Liver (tissue), 9 donors: ENCODE data around the gene PRDM2. TPM values are rescaled to one million over a fixed set of nuclear protein-coding genes. Genes with fewer than 3 reads are reported as not detected.

Experiments used
- DNase-seq: peaks from one replicate; pipeline ENCODE4 v3.0.0-alpha.2; 2017; ENCODE audit warnings: low spot score
- H3K27ac ChIP-seq, 2 donors: one replicate each; pipeline ENCODE4 v1.7.0; 2013; ENCODE audit warnings: inconsistent platforms in 2 of 2, low read length in 2 of 2, control low read depth in 1 of 2, low read depth in 1 of 2, mild to moderate bottlenecking in 1 of 2
- H3K27me3 ChIP-seq, 4 donors: one replicate each; pipeline versions ENCODE4 v1.6.1 to v1.7.0; 2013; ENCODE audit warnings: low read length in 3 of 4, inconsistent platforms in 1 of 4, mild to moderate bottlenecking in 1 of 4, moderate library complexity in 1 of 4; ENCODE audit not compliant: control insufficient read depth in 4 of 4, insufficient read depth in 4 of 4
- H3K36me3 ChIP-seq, 4 donors: one replicate each; pipeline versions ENCODE4 v1.6.1 to v1.7.0; 2013; ENCODE audit warnings: low read length in 3 of 4, mild to moderate bottlenecking in 3 of 4, low read depth in 1 of 4, moderate library complexity in 1 of 4; ENCODE audit not compliant: control insufficient read depth in 4 of 4, insufficient read depth in 3 of 4
- H3K4me1 ChIP-seq, 4 donors: one replicate each; pipeline versions ENCODE4 v1.6.1 to v1.7.0; 2013; ENCODE audit warnings: low read length in 3 of 4, mild to moderate bottlenecking in 3 of 4, moderate library complexity in 1 of 4; ENCODE audit not compliant: control insufficient read depth in 4 of 4, insufficient read depth in 4 of 4
- H3K4me3 ChIP-seq, 3 donors: one replicate each; pipeline versions ENCODE4 v1.6.1 to v1.7.0; 2013; ENCODE audit warnings: low read length in 3 of 3, control low read depth in 1 of 3, low read depth in 1 of 3, mild to moderate bottlenecking in 1 of 3
- H3K9ac ChIP-seq, 2 donors: one replicate each; pipeline ENCODE4 v1.7.0; 2013; ENCODE audit warnings: low read length in 2 of 2, mild to moderate bottlenecking in 2 of 2, moderate library complexity in 2 of 2, control low read depth in 1 of 2, low read depth in 1 of 2
- H3K9me3 ChIP-seq, 4 donors: one replicate each; pipeline versions ENCODE4 v1.6.1 to v1.7.0; 2013; ENCODE audit warnings: low read length in 3 of 4; ENCODE audit not compliant: control insufficient read depth in 4 of 4
- FOXA2 ChIP-seq: IDR thresholded peaks from 2 replicates; pipeline ENCODE4 v1.6.1; 2016; ENCODE audit warnings: antibody characterized with exemption
- HNF4A ChIP-seq, 2 donors: conservative IDR thresholded peaks; 2 replicates each; pipeline ENCODE4 v1.6.1; 2016; ENCODE audit warnings: antibody characterized with exemption in 2 of 2, mild to moderate bottlenecking in 2 of 2
- JUND ChIP-seq, 2 donors: IDR thresholded peaks; 2 replicates each; pipeline ENCODE4 v1.6.1; 2016; ENCODE audit warnings: antibody characterized with exemption in 2 of 2
- MAX ChIP-seq: IDR thresholded peaks from 2 replicates; pipeline ENCODE4 v1.6.1; 2016; ENCODE audit warnings: antibody characterized with exemption
- RAD21 ChIP-seq, 2 donors: IDR thresholded peaks; 2 replicates each; pipeline ENCODE4 v1.6.1; 2016; ENCODE audit warnings: antibody characterized with exemption in 2 of 2, mild to moderate bottlenecking in 2 of 2
- REST ChIP-seq: IDR thresholded peaks from 2 replicates; pipeline ENCODE4 v1.6.1; 2016; ENCODE audit warnings: antibody characterized with exemption, mild to moderate bottlenecking
- RXRA ChIP-seq, 2 donors: IDR thresholded peaks; 2 replicates each; pipeline ENCODE4 v1.6.1; 2017 to 2018; ENCODE audit warnings: antibody characterized with exemption in 2 of 2, mild to moderate bottlenecking in 1 of 2
- SP1 ChIP-seq: IDR thresholded peaks from 2 replicates; pipeline ENCODE4 v1.6.1; 2018; ENCODE audit warnings: antibody characterized with exemption, mild to moderate bottlenecking
- TAF1 ChIP-seq: conservative IDR thresholded peaks from 2 replicates; pipeline ENCODE4 v1.6.1; 2016; ENCODE audit warnings: antibody characterized with exemption, mild to moderate bottlenecking
- YY1 ChIP-seq: IDR thresholded peaks from 2 replicates; pipeline ENCODE4 v1.6.1; 2016; ENCODE audit warnings: antibody characterized with exemption, mild to moderate bottlenecking
- WGBS: extraction: QIAGEN DNeasy Blood & Tissue Kit; methylation state at CpG from one replicate; pipeline ENCODE4 v1.1.7; 2013; 5-methylcytosine and 5-hydroxymethylcytosine counted together
- polyA plus RNA-seq, 2 donors: library from polyadenylated mRNA; stranded (reverse) in 1 of 2; unstranded in 1 of 2; fragments of 200-250 nt in 1 of 2; fragments of >200 nt in 1 of 2; fragmentation: Nextera tagmentation in 1 of 2; extraction: Ambion mirVana in 1 of 2; gene quantifications; one replicate each; pipeline versions ENCODE4 v1.2.1 to v1.2.3, GENCODE V29; 2013 to 2015
- total RNA-seq, 2 donors: library from RNA; depleted of rRNA; stranded (reverse); fragments of >200 nt; gene quantifications; one replicate each; pipeline ENCODE4 v1.2.3, GENCODE V29; 2014
- TF ChIP-seq, protein P1 (sequence below): fragments of 150-350 bp; IDR thresholded peaks from 2 replicates; pipeline ENCODE4 v1.5.1; 2017; ENCODE audit warnings: improper control_type of control experiment, low read depth, low read length; ENCODE audit not compliant: missing input control
- TF ChIP-seq, protein P2 (sequence below): IDR thresholded peaks from 2 replicates; pipeline ENCODE4 v1.6.1; 2016; ENCODE audit warnings: antibody characterized with exemption
- donor health status: healthy.
- donor health status: healthy.
- donor health status: healthy.
- donor health status: healthy.
- donor health status: healthy.

PRDM2 gene
- total and polyA plus RNA-seq, 4 donors, result 4.5 to 13.9 (median 7.9) TPM

DNA sequence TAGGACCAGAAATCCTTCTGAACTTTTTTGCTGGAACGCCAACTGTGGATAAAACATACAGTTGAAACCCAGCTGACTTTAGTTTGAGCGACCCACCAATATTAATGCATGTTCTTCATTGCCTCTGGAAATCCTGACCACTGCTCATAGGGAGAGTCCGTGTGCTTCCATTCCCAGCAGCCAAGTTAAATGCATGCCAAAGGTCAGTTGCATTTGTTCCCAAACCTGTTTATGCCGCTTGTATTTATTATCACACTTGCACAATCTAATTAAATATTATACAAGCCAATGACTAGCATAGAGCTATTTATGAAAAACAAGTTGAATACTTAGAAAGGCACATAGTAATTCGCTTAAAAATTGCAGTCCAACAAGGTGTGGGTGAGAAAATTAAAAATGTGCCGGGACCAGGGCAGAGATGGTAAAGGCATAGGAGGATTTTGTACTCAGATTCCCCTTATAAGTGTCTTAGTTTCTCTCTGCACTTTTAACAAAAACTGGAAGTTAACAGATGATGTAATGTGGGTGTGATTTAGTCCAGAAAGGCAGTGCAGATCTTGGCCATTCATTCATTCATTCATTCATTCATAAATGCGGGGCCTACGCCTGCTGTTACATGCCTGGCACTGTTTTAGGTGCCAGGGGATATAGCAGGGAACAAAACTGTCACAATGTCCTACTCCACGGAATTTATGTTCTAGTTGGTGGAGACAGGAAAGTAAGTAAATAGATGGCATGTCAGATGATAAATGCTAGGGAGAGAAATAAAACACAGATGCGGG is 99.7 kb downstream of the PRDM2 start:
- Histone ChIP-seq H3K9ac (no peak overlapping the region), H3K27ac (peak overlapping the region; percentile 64 to 77), H3K4me1 (peaks cover 3 to 26% (median 8%) of the 10 kb centered on the region in 4 donors), H3K4me3 (no peak overlapping the region), H3K27me3 (no peaks in the 10 kb centered on the region), H3K9me3 (no peaks in the 10 kb centered on the region), H3K36me3 (peaks cover 0 to 2% (median 0%) of the 10 kb centered on the region in 4 donors)
- no peak for DNase-seq
- TF ChIP-seq SP1 (peak; percentile 89), FOXA2 (peak; percentile 37), TAF1 (no peak), HNF4A (conservative IDR thresholded peaks at IDR 0.05) (peak; percentile 51 to 72), MAX (no peak), REST (peak; percentile 71), RAD21 (IDR thresholded peaks at IDR 0.05) (peak; percentile 17 to 34), YY1 (peak; percentile 81), JUND (IDR thresholded peaks at IDR 0.05) (peak in 1 of 2 donors; percentile 76), RXRA (IDR thresholded peaks at IDR 0.05) (peak; percentile 76 to 92)
- WGBS, result 61% methylated on average over 10 of the region's 10 CpGs

DNA sequence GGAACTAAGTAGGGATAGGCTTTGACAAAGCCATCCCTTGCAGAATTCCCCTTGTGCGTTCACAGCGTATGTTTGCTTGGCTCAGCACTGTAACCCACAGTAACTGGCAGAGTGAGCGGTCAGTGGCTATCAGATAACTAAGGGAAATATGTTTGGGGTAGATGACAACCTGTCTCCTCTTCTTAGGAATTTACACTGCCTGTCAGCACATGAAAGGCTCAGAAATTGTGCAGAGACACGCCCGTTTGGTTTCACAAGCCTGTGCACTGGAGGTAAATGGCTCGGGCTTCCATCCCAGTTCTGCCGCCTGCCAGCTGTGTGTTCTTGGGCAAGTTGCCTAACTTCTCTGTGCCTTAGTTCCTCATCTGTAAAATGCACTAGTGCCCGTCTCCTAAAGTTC is 101.2 kb downstream of the PRDM2 start:
- Histone ChIP-seq H3K9ac (no peak overlapping the region), H3K9me3 (no peaks in the 10 kb centered on the region), H3K27ac (no peak overlapping the region), H3K4me1 (peaks cover 3 to 26% (median 8%) of the 10 kb centered on the region in 4 donors), H3K36me3 (peaks cover 0 to 2% (median 0%) of the 10 kb centered on the region in 4 donors), H3K4me3 (no peak overlapping the region), H3K27me3 (no peaks in the 10 kb centered on the region)
- 63% methylated on average over 8 of the region's 8 CpGs for WGBS
- TF ChIP-seq, protein P1, sequence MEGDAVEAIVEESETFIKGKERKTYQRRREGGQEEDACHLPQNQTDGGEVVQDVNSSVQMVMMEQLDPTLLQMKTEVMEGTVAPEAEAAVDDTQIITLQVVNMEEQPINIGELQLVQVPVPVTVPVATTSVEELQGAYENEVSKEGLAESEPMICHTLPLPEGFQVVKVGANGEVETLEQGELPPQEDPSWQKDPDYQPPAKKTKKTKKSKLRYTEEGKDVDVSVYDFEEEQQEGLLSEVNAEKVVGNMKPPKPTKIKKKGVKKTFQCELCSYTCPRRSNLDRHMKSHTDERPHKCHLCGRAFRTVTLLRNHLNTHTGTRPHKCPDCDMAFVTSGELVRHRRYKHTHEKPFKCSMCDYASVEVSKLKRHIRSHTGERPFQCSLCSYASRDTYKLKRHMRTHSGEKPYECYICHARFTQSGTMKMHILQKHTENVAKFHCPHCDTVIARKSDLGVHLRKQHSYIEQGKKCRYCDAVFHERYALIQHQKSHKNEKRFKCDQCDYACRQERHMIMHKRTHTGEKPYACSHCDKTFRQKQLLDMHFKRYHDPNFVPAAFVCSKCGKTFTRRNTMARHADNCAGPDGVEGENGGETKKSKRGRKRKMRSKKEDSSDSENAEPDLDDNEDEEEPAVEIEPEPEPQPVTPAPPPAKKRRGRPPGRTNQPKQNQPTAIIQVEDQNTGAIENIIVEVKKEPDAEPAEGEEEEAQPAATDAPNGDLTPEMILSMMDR, result no peak
- peak in 1 of 2 donors; percentile 4 for TF ChIP-seq RXRA (IDR thresholded peaks at IDR 0.05)
- TF ChIP-seq YY1, result no peak
- TF ChIP-seq MAX, result no peak
- TF ChIP-seq, protein P2, sequence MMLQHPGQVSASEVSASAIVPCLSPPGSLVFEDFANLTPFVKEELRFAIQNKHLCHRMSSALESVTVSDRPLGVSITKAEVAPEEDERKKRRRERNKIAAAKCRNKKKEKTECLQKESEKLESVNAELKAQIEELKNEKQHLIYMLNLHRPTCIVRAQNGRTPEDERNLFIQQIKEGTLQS, result no peak
- TF ChIP-seq HNF4A (conservative IDR thresholded peaks at IDR 0.05), result no peak
- no peak for DNase-seq
